ENCODE data around the gene NELL1. TPM values are rescaled to one million over a fixed set of nuclear protein-coding genes. Genes with fewer than 3 reads are reported as not detected.

The NELL1 gene
- total RNA-seq, 2 donors from 2014 or later: 1.8 to 10.3 TPM

DNA sequence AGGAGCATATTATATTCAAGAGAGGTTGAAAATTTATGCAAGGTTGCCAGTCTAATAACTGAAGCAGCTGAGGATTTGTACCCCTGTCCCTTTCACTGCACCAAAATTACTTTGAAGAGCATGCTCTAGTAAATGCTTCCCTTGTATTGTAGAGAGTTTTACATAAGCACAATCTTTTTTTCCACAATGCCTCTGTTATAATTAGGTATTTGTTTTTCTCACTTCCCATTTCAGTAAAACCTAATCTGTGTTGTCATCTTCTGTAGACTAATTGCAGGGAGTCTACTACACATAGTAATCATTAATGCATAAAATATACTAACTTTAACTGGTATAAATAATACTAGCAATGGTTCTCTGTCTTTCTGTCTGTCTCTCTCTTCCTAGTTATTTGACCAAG lies 805.1 kb downstream of the NELL1 start:
- H3K36me3 ChIP-seq: no peaks in the 10 kb centered on the region
- no peak overlapping the region for H3K4me3 ChIP-seq
- DNase-seq (ENCODE audit: low spot score): no peak
- no peaks in the 10 kb centered on the region for H3K9me3 ChIP-seq
- intact Hi-C loops (cut with DNase I): no loop called here
- TF ChIP-seq POLR2A (IDR thresholded peaks at IDR 0.05): no peak
- no peak for TF ChIP-seq POLR2AphosphoS5 (IDR thresholded peaks at IDR 0.05)
- TF ChIP-seq CTCF (IDR thresholded peaks at IDR 0.05): no peak
- no peak overlapping the region for H3K27ac ChIP-seq
- no peaks in the 10 kb centered on the region for H3K27me3 ChIP-seq (replicated peaks; ENCODE audit: insufficient read depth)
- no peaks in the 10 kb centered on the region for H3K4me1 ChIP-seq (replicated peaks)

- no peak for DNase-seq (ENCODE audit: low spot score)
- H3K4me1 ChIP-seq (replicated peaks): no peaks in the 10 kb centered on the region
- no peaks in the 10 kb centered on the region for H3K36me3 ChIP-seq
- no peak overlapping the region for H3K27ac ChIP-seq
- TF ChIP-seq CTCF (IDR thresholded peaks at IDR 0.05) (no peak), POLR2A (IDR thresholded peaks at IDR 0.05) (no peak), POLR2AphosphoS5 (IDR thresholded peaks at IDR 0.05) (no peak)
- no peak overlapping the region for H3K4me3 ChIP-seq
- intact Hi-C loops (cut with DNase I): no loop called here
- no peaks in the 10 kb centered on the region for H3K9me3 ChIP-seq
- H3K27me3 ChIP-seq (replicated peaks; ENCODE audit: insufficient read depth): no peaks in the 10 kb centered on the region
- 77% methylated on average over 2 of the region's 2 CpGs for WGBS
Observed at GRCh38 chr11:21475276-21475675, 805.9 kb downstream of the NELL1 start.

- no peaks in the 10 kb centered on the region for H3K27me3 ChIP-seq (replicated peaks; ENCODE audit: insufficient read depth)
- no peaks in the 10 kb centered on the region for H3K36me3 ChIP-seq
- TF ChIP-seq POLR2A (IDR thresholded peaks at IDR 0.05) (no peak), CTCF (IDR thresholded peaks at IDR 0.05) (no peak), POLR2AphosphoS5 (IDR thresholded peaks at IDR 0.05) (no peak)
- 89% methylated on average over 4 of the region's 4 CpGs for WGBS
- H3K27ac ChIP-seq: no peak overlapping the region
- no peak overlapping the region for H3K4me3 ChIP-seq
- intact Hi-C loops (cut with DNase I): no loop called here
- H3K4me1 ChIP-seq (replicated peaks): no peaks in the 10 kb centered on the region
- H3K9me3 ChIP-seq: no peaks in the 10 kb centered on the region
- DNase-seq (ENCODE audit: low spot score): no peak
Observed at GRCh38 chr11:21476588-21476987, 807.2 kb downstream of the NELL1 start.

DNA sequence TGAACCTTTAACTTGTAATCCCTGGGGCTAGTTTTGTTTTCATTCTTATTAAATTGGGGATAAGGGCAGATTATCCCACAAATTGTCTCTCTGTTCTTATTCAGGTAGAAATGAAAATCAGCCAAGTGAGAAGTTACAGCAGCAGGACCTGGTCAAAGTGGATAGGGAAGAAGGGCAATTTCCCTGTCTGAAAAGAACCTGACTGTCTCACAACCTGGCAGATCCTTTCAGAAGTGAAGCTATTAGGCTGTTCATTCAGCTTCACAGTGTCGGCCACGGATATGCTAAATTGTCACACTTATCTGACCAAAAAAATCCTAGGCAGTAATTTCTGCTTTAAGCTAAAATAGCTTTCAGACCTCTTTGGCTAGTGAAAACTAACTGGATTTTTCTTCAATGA lies 810.9 kb downstream of the NELL1 start:
- Histone ChIP-seq H3K36me3 (no peaks in the 10 kb centered on the region), H3K4me1 (replicated peaks) (no peaks in the 10 kb centered on the region), H3K9me3 (no peaks in the 10 kb centered on the region), H3K4me3 (no peak overlapping the region), H3K27me3 (replicated peaks; ENCODE audit: insufficient read depth) (no peaks in the 10 kb centered on the region), H3K27ac (no peak overlapping the region)
- no peak for DNase-seq (ENCODE audit: low spot score)
- no peak for TF ChIP-seq POLR2AphosphoS5 (IDR thresholded peaks at IDR 0.05)
- no peak for TF ChIP-seq POLR2A (IDR thresholded peaks at IDR 0.05)
- no peak for TF ChIP-seq CTCF (IDR thresholded peaks at IDR 0.05)
- 41% methylated on average over 2 of the region's 2 CpGs for WGBS
- intact Hi-C loops (cut with DNase I): no loop called here

DNA sequence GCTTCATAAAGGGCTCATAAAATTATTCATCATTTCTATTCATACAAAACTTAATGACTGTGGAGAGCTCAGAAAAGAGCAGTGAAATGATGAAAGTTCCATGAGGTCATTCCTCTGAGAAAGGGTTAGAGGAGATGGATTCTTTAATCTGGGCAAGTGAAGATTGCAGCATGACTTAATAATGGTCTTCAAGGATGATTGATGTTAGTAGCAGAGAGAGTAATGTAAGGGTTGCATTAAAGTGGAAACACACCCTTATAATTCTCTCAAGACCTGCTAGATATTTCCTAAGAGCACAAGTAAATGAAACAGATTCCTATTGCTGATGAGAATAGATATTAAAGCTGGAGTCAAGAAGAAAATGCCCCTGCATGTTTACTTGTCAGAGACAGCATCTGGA lies 811.9 kb downstream of the NELL1 start:
- Histone ChIP-seq H3K27me3 (replicated peaks; ENCODE audit: insufficient read depth) (no peaks in the 10 kb centered on the region), H3K4me3 (no peak overlapping the region), H3K4me1 (replicated peaks) (no peaks in the 10 kb centered on the region), H3K36me3 (no peaks in the 10 kb centered on the region), H3K27ac (no peak overlapping the region), H3K9me3 (no peaks in the 10 kb centered on the region)
- no peak for TF ChIP-seq POLR2A (IDR thresholded peaks at IDR 0.05)
- TF ChIP-seq CTCF (IDR thresholded peaks at IDR 0.05): no peak
- no peak for TF ChIP-seq POLR2AphosphoS5 (IDR thresholded peaks at IDR 0.05)
- DNase-seq (ENCODE audit: low spot score): no peak
- intact Hi-C loops (cut with DNase I): no loop called here

Data from prostate gland (tissue), 2 donors.